ENCODE measurements around the gene ZDHHC24.
"Not testable (repeated sequence)": the region's sequence is repeated elsewhere in the genome, so short reads cannot be mapped to it uniquely, and the experiment has no call there.

ZDHHC24 gene

GRCh38 chr11:66546368-66546965, 619 bp upstream of the ZDHHC24 start, which contains the start of gene ACTN3:
Gene ACTN3 (plus strand): TSS chr11:66546903. CDS start chr11:66546938, 35 bp downstream.
- H3K27ac ChIP-seq (ENCODE audit: low read depth, low read length): peak within 1 kb of the TSS; percentile 59
- H3K9ac ChIP-seq (ENCODE audit: low read depth, low read length): peak within 1 kb of the TSS; percentile 39
- peak within 1 kb of the TSS; percentile 71 for H3K4me3 ChIP-seq (ENCODE audit: low read depth, low read length)
- H3K36me3 ChIP-seq (ENCODE audit: control insufficient read depth, insufficient read depth, low read length): no peaks in the 10 kb centered on the region; the same call in 1 of the 2 replicates
- H3K27me3 ChIP-seq (ENCODE audit: control insufficient read depth, insufficient read depth, low read length): no peaks in the 10 kb centered on the region; the same call in 1 of the 2 replicates
- peaks cover 18% of the 10 kb centered on the region; the same call in 1 of the 2 replicates for H3K4me1 ChIP-seq (ENCODE audit: control insufficient read depth, insufficient read depth, low read length)
- H3K9me3 ChIP-seq (ENCODE audit: control insufficient read depth, insufficient read depth, low read length): no peaks in the 10 kb centered on the region

- not testable (repeated sequence) for H3K9me3 ChIP-seq (ENCODE audit: control insufficient read depth, insufficient read depth, low read length); H3K27me3 ChIP-seq (ENCODE audit: control insufficient read depth, insufficient read depth, low read length); H3K27ac ChIP-seq (ENCODE audit: low read depth, low read length); H3K36me3 ChIP-seq (ENCODE audit: control insufficient read depth, insufficient read depth, low read length)
- 0 out of 2 replicates have a peak overlapping the region, but pooled peaks have one; percentile 39 for H3K9ac ChIP-seq (ENCODE audit: low read depth, low read length)
- peak overlapping the region; percentile 71; the same call in 1 of the 2 replicates for H3K4me3 ChIP-seq (ENCODE audit: low read depth, low read length)
- H3K4me1 ChIP-seq (ENCODE audit: control insufficient read depth, insufficient read depth, low read length): peaks cover 18% of the 10 kb centered on the region; the same call in 1 of the 2 replicates
These were observed 896 bp downstream of the ZDHHC24 start for GRCh38 chr11:66544952-66545351.

GRCh38 chr11:66543263-66544107, 2.4 kb downstream of the ZDHHC24 start:
- H3K36me3 ChIP-seq (ENCODE audit: control insufficient read depth, insufficient read depth, low read length): no peaks in the 10 kb centered on the region; the same call in 1 of the 2 replicates
- H3K9me3 ChIP-seq (ENCODE audit: control insufficient read depth, insufficient read depth, low read length): no peaks in the 10 kb centered on the region
- H3K27me3 ChIP-seq (ENCODE audit: control insufficient read depth, insufficient read depth, low read length): no peaks in the 10 kb centered on the region
- no peak overlapping the region for H3K27ac ChIP-seq (ENCODE audit: low read depth, low read length)
- H3K9ac ChIP-seq (ENCODE audit: low read depth, low read length): no peak overlapping the region
- no peak overlapping the region; the same call in 1 of the 2 replicates for H3K4me3 ChIP-seq (ENCODE audit: low read depth, low read length)
- peaks cover 11% of the 10 kb centered on the region; the same call in 1 of the 2 replicates for H3K4me1 ChIP-seq (ENCODE audit: control insufficient read depth, insufficient read depth, low read length)

- Histone ChIP-seq H3K4me3 (ENCODE audit: low read depth, low read length) (no peak overlapping the region), H3K4me1 (ENCODE audit: control insufficient read depth, insufficient read depth, low read length) (peaks cover 9% of the 10 kb centered on the region; the same call in 1 of the 2 replicates), H3K9me3 (ENCODE audit: control insufficient read depth, insufficient read depth, low read length) (no peaks in the 10 kb centered on the region), H3K36me3 (ENCODE audit: control insufficient read depth, insufficient read depth, low read length) (no peaks in the 10 kb centered on the region; the same call in 1 of the 2 replicates), H3K27me3 (ENCODE audit: control insufficient read depth, insufficient read depth, low read length) (no peaks in the 10 kb centered on the region), H3K27ac (ENCODE audit: low read depth, low read length) (no peak overlapping the region), H3K9ac (ENCODE audit: low read depth, low read length) (no peak overlapping the region)
These were observed 3.5 kb downstream of the ZDHHC24 start for GRCh38 chr11:66542362-66542761.

GRCh38 chr11:66541892-66542291, 4.0 kb downstream of the ZDHHC24 start:
- H3K27me3 ChIP-seq (ENCODE audit: control insufficient read depth, insufficient read depth, low read length): no peaks in the 10 kb centered on the region
- no peaks in the 10 kb centered on the region for H3K9me3 ChIP-seq (ENCODE audit: control insufficient read depth, insufficient read depth, low read length)
- no peaks in the 10 kb centered on the region; the same call in 1 of the 2 replicates for H3K36me3 ChIP-seq (ENCODE audit: control insufficient read depth, insufficient read depth, low read length)
- H3K4me3 ChIP-seq (ENCODE audit: low read depth, low read length): no peak overlapping the region
- H3K27ac ChIP-seq (ENCODE audit: low read depth, low read length): no peak overlapping the region
- no peak overlapping the region for H3K9ac ChIP-seq (ENCODE audit: low read depth, low read length)
- peaks cover 9% of the 10 kb centered on the region; the same call in 1 of the 2 replicates for H3K4me1 ChIP-seq (ENCODE audit: control insufficient read depth, insufficient read depth, low read length)

GRCh38 chr11:66540598-66540997, 5.2 kb downstream of the ZDHHC24 start:
- H3K9me3 ChIP-seq (ENCODE audit: control insufficient read depth, insufficient read depth, low read length); H3K27me3 ChIP-seq (ENCODE audit: control insufficient read depth, insufficient read depth, low read length); H3K36me3 ChIP-seq (ENCODE audit: control insufficient read depth, insufficient read depth, low read length); H3K9ac ChIP-seq (ENCODE audit: low read depth, low read length); H3K27ac ChIP-seq (ENCODE audit: low read depth, low read length); H3K4me3 ChIP-seq (ENCODE audit: low read depth, low read length); H3K4me1 ChIP-seq (ENCODE audit: control insufficient read depth, insufficient read depth, low read length): not testable (repeated sequence)

GRCh38 chr11:66539870-66540213, 6.0 kb downstream of the ZDHHC24 start:
- H3K27me3 ChIP-seq (ENCODE audit: control insufficient read depth, insufficient read depth, low read length): no peaks in the 10 kb centered on the region
- H3K4me1 ChIP-seq (ENCODE audit: control insufficient read depth, insufficient read depth, low read length): peaks cover 5% of the 10 kb centered on the region; the same call in 1 of the 2 replicates
- no peak overlapping the region for H3K27ac ChIP-seq (ENCODE audit: low read depth, low read length)
- H3K9me3 ChIP-seq (ENCODE audit: control insufficient read depth, insufficient read depth, low read length): no peaks in the 10 kb centered on the region
- H3K36me3 ChIP-seq (ENCODE audit: control insufficient read depth, insufficient read depth, low read length): no peaks in the 10 kb centered on the region; the same call in 1 of the 2 replicates
- no peak overlapping the region for H3K9ac ChIP-seq (ENCODE audit: low read depth, low read length)
- no peak overlapping the region for H3K4me3 ChIP-seq (ENCODE audit: low read depth, low read length)

- Histone ChIP-seq H3K4me1 (ENCODE audit: control insufficient read depth, insufficient read depth, low read length) (peaks cover 5% of the 10 kb centered on the region; the same call in 1 of the 2 replicates), H3K27ac (ENCODE audit: low read depth, low read length) (no peak overlapping the region), H3K9ac (ENCODE audit: low read depth, low read length) (no peak overlapping the region), H3K4me3 (ENCODE audit: low read depth, low read length) (no peak overlapping the region), H3K27me3 (ENCODE audit: control insufficient read depth, insufficient read depth, low read length) (no peaks in the 10 kb centered on the region), H3K36me3 (ENCODE audit: control insufficient read depth, insufficient read depth, low read length) (no peaks in the 10 kb centered on the region; the same call in 1 of the 2 replicates), H3K9me3 (ENCODE audit: control insufficient read depth, insufficient read depth, low read length) (no peaks in the 10 kb centered on the region)
These were observed 6.5 kb downstream of the ZDHHC24 start for GRCh38 chr11:66539170-66539869.

GRCh38 chr11:66532784-66533183, 13.1 kb downstream of the ZDHHC24 start:
- Histone ChIP-seq H3K9me3 (ENCODE audit: control insufficient read depth, insufficient read depth, low read length) (no peaks in the 10 kb centered on the region), H3K9ac (ENCODE audit: low read depth, low read length) (no peak overlapping the region), H3K27me3 (ENCODE audit: control insufficient read depth, insufficient read depth, low read length) (no peaks in the 10 kb centered on the region), H3K27ac (ENCODE audit: low read depth, low read length) (no peak overlapping the region), H3K36me3 (ENCODE audit: control insufficient read depth, insufficient read depth, low read length) (0 out of 2 replicates have a peak, but pooled peaks cover 2% of the 10 kb centered on the region), H3K4me1 (ENCODE audit: control insufficient read depth, insufficient read depth, low read length) (no peaks in the 10 kb centered on the region), H3K4me3 (ENCODE audit: low read depth, low read length) (no peak overlapping the region)

- Histone ChIP-seq H3K9me3 (ENCODE audit: control insufficient read depth, insufficient read depth, low read length) (no peaks in the 10 kb centered on the region), H3K36me3 (ENCODE audit: control insufficient read depth, insufficient read depth, low read length) (0 out of 2 replicates have a peak, but pooled peaks cover 2% of the 10 kb centered on the region), H3K27ac (ENCODE audit: low read depth, low read length) (no peak overlapping the region), H3K4me3 (ENCODE audit: low read depth, low read length) (no peak overlapping the region), H3K4me1 (ENCODE audit: control insufficient read depth, insufficient read depth, low read length) (no peaks in the 10 kb centered on the region), H3K27me3 (ENCODE audit: control insufficient read depth, insufficient read depth, low read length) (no peaks in the 10 kb centered on the region), H3K9ac (ENCODE audit: low read depth, low read length) (no peak overlapping the region)
These were observed 14.0 kb downstream of the ZDHHC24 start for GRCh38 chr11:66531841-66532240.
